HG03097 (cell line): ENCODE measurements around the gene CDK3.

Experiments used
- ATAC-seq: cut with Tn5 transposase; IDR thresholded peaks from one replicate; pipeline ENCODE4 v1.9.1; 2021; ENCODE audit not compliant: unreplicated experiment, low FRiP score

Gene CDK3

GRCh38 chr17:76013377-76013932 lies 12.8 kb downstream of the CDK3 start:
- ATAC-seq: no peak

GRCh38 chr17:76014100-76014924 lies 13.7 kb downstream of the CDK3 start:
- no peak for ATAC-seq

GRCh38 chr17:76014925-76015261 lies 14.2 kb downstream of the CDK3 start:
- no peak for ATAC-seq

GRCh38 chr17:76017481-76018339 lies 17.1 kb downstream of the CDK3 start:
- no peak for ATAC-seq

- ATAC-seq: no peak
Observed at GRCh38 chr17:76018340-76018680, 17.7 kb downstream of the CDK3 start.

DNA sequence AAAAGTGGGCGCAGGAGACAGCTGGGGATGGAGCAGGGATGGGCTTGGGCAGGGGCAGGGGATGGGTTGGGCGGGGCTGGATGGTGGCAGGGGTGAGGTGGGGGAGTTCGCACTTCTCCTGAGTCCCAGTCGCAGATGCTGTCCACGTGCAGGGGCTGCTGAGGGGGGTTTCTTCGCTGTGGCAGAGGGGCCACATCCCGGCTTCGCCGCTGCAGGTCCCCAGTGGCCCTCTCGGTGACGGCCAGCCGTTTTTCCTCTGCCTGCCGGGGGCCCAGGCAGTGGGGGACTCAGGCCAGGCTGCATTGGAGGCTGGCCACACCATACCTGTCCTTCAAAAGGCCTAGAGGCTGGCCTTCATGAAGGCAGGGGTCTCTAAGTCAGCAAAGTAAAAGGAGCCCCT lies 18.1 kb downstream of the CDK3 start:
- no peak for ATAC-seq

- no peak for ATAC-seq
Observed at GRCh38 chr17:76019833-76020467, 19.3 kb downstream of the CDK3 start.

DNA sequence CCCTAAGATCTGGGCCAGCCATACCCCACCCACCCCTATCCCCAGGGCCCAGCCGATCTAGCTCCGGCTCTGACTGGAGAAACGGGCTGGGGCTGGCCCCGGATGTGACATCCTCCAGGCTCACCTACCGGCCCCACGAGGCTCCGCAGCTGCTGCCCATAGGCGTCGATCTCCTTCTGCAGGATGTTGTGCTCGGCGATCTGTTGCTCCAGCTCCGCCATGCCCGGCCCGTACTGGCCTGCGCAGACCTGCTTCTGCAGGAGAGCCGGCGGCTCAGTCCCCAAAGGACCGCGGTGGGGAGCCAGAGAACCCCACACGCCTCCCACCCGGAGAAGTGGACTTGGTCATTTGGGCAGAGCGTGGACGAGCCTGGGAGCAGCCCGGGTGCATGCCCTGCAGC lies 21.6 kb downstream of the CDK3 start:
- no peak for ATAC-seq

GRCh38 chr17:76022973-76023899 lies 22.6 kb downstream of the CDK3 start:
- no peak for ATAC-seq

GRCh38 chr17:76023900-76024237 lies 23.2 kb downstream of the CDK3 start:
- ATAC-seq: no peak

- ATAC-seq: no peak
Observed at GRCh38 chr17:76024353-76024752, 23.7 kb downstream of the CDK3 start.

DNA sequence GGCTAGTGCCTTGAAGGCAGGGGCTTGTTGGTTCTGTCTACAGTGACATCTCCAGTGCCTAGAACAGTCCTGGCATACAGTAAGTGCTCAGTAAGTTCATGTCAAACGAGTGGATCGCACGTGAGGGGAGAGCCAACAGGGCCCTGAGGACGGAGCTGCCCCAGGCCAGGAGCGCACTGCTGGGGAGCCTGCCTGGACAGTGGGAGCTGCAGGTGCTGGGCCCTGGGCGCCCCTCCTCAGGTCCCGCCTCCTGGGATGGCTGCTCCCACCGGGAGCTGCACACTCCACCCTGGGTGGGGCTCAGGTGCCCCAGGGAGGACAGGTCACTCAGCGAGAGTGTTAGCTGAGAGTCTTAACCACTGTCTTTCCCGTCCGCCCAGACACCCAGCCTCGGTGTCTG lies 24.6 kb downstream of the CDK3 start:
- no peak for ATAC-seq

- ATAC-seq: no peak
Observed at GRCh38 chr17:76026714-76027158, 26.1 kb downstream of the CDK3 start.

GRCh38 chr17:76027159-76027839 lies 26.6 kb downstream of the CDK3 start, which contains the start of gene EVPL:
Gene EVPL, minus strand, starts transcription at chr17:76027306. Its CDS starts 108 bp downstream, at chr17:76027198.
- no peak for ATAC-seq

- ATAC-seq: no peak
Observed at GRCh38 chr17:76032073-76032779, 31.6 kb downstream of the CDK3 start.

DNA sequence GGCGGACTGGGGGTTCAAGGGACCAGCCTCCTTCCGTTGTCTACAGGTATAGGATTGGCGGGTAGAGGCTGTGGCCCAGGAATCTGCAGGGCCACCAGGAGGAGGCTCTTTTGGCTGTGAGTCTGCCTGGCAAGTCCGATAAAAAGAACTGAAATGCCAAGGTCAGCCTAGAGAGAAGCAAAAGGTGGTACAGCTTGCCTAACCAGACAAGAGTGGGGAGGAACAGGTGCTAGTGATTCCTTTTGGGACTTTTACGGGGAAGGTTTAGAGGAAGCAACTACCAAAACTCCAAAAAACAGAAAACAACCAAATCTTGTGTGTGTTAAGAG lies 32.1 kb downstream of the CDK3 start:
- no peak for ATAC-seq

GRCh38 chr17:76033139-76033538 lies 32.5 kb downstream of the CDK3 start:
- ATAC-seq: no peak

GRCh38 chr17:76034428-76035350 lies 34.0 kb downstream of the CDK3 start:
- no peak for ATAC-seq
